Endothelial cell (in vitro differentiated cells): ENCODE results near the gene MYBL2. TPM values are rescaled to one million over a fixed set of nuclear protein-coding genes. Genes with fewer than 3 reads are reported as not detected.

Experiments
- DNase-seq: peaks from one replicate; pipeline ENCODE4 v3.0.0; 2021; ENCODE audit warnings: low spot score
- H3K27ac Mint-ChIP-seq: one replicate; pipeline ENCODE4 v1.8.0; 2021; ENCODE audit warnings: mixed read lengths, inconsistent platforms; ENCODE audit not compliant: unreplicated experiment
- H3K27me3 Mint-ChIP-seq: one replicate; pipeline ENCODE4 v1.8.0; 2021; ENCODE audit warnings: mild to moderate bottlenecking, moderate library complexity, mixed read lengths, inconsistent platforms; ENCODE audit not compliant: unreplicated experiment
- H3K36me3 Mint-ChIP-seq: one replicate; pipeline ENCODE4 v1.8.0; 2021; ENCODE audit warnings: mild to moderate bottlenecking, low read depth, mixed read lengths, inconsistent platforms; ENCODE audit not compliant: unreplicated experiment
- H3K4me1 Mint-ChIP-seq: one replicate; pipeline ENCODE4 v1.8.0; 2021; ENCODE audit warnings: mild to moderate bottlenecking, mixed read lengths, inconsistent platforms; ENCODE audit not compliant: unreplicated experiment
- H3K4me3 Mint-ChIP-seq: one replicate; pipeline ENCODE4 v1.8.0; 2021; ENCODE audit warnings: mild to moderate bottlenecking, mixed read lengths, inconsistent platforms; ENCODE audit not compliant: unreplicated experiment
- H3K9me3 Mint-ChIP-seq: one replicate; pipeline ENCODE4 v1.8.0; 2021; ENCODE audit warnings: mixed read lengths, inconsistent platforms; ENCODE audit not compliant: unreplicated experiment
- CTCF ChIP-seq: fragments of 200-600 bp; sonication (generic); IDR thresholded peaks from one replicate; pipeline ENCODE4 v1.5.0; 2021; ENCODE audit warnings: antibody characterized with exemption; ENCODE audit not compliant: unreplicated experiment
- total RNA-seq: library from RNA; stranded (reverse); fragmentation: NEBNext Ultra II Directional; extraction: Animal tissue kit (Norgen Biotek cat#: 25700); gene quantifications from one replicate; pipeline ENCODE4 v1.2.1, GENCODE V29; 2021; ENCODE audit not compliant: unreplicated experiment

The MYBL2 gene
- total RNA-seq, 1 donor from 2014 or later = 20.8 TPM

- H3K4me1 Mint-ChIP-seq = no peaks in the 10 kb centered on the region
- H3K27ac Mint-ChIP-seq = peak overlapping the region; percentile 14
- H3K36me3 Mint-ChIP-seq = no peaks in the 10 kb centered on the region
- no peak overlapping the region for H3K4me3 Mint-ChIP-seq
- no peaks in the 10 kb centered on the region for H3K9me3 Mint-ChIP-seq
- no peak for DNase-seq
- peaks cover 3% of the 10 kb centered on the region for H3K27me3 Mint-ChIP-seq
- no peak for TF ChIP-seq CTCF
These were observed 99.0 kb downstream of the MYBL2 start for GRCh38 chr20:43765916-43766315.

Other genes starting within 250 kb of the MYBL2 start
- gene SRSF6, start 209.2 kb upstream of the MYBL2 start, total RNA-seq = 157 TPM
- gene L3MBTL1, start 159.4 kb upstream of the MYBL2 start, total RNA-seq = 19.8 TPM
- gene SGK2, start 108.1 kb upstream of the MYBL2 start, total RNA-seq = 0.85 TPM
- 49.0 TPM for gene IFT52, start 76.2 kb upstream of the MYBL2 start, total RNA-seq
- gene GTSF1L, start 59.9 kb downstream of the MYBL2 start, total RNA-seq = not detected
- 5.0 TPM for gene TOX2, start 247.7 kb downstream of the MYBL2 start, total RNA-seq